Heart left ventricle (tissue), 16 donors: ENCODE results near the gene TAOK3. TPM values are rescaled to one million over a fixed set of nuclear protein-coding genes. Genes with fewer than 3 reads are reported as not detected.

ENCODE experiments used
- ATAC-seq, 4 donors: fragments of 200-7000 bp; cut with Tn5 transposase; one replicate each; pipeline ENCODE4 v1.9.1; 2020 to 2022; ENCODE audit warnings: moderate library complexity in 4 of 4, mild to moderate bottlenecking in 3 of 4, moderate number of reproducible peaks in 1 of 4
- DNase-seq, 5 donors: peaks; one replicate each; pipeline ENCODE4 v3.0.0-alpha.2; 2020
- H3K27ac ChIP-seq, 12 donors: fragments of 200-600 bp; sonication (generic) in 4 of 12; one replicate each; pipeline versions ENCODE4 v1.5.0 to v1.8.0; 2016 to 2022; ENCODE audit warnings: mild to moderate bottlenecking in 2 of 12
- H3K27me3 ChIP-seq, 9 donors: fragments of 200-600 bp; sonication (generic) in 2 of 9; one replicate each; pipeline versions ENCODE4 v1.5.1 to v1.8.0; 2016 to 2022; ENCODE audit warnings: mild to moderate bottlenecking in 3 of 9
- H3K36me3 ChIP-seq, 9 donors: fragments of 200-600 bp; sonication (generic) in 2 of 9; one replicate each; pipeline versions ENCODE4 v1.5.0 to v1.8.0; 2018 to 2022; ENCODE audit warnings: mild to moderate bottlenecking in 2 of 9
- H3K4me1 ChIP-seq, 12 donors: fragments of 200-600 bp; sonication (generic) in 4 of 12; one replicate each; pipeline versions ENCODE4 v1.5.0 to v1.8.0; 2016 to 2022; ENCODE audit warnings: mild to moderate bottlenecking in 3 of 12
- H3K4me3 ChIP-seq, 12 donors: fragments of 200-600 bp; sonication (generic) in 4 of 12; one replicate each; pipeline versions ENCODE4 v1.5.0 to v1.8.0; 2017 to 2022; ENCODE audit warnings: mild to moderate bottlenecking in 9 of 12, moderate library complexity in 4 of 12
- H3K9me3 ChIP-seq, 12 donors: fragments of 200-600 bp; sonication (generic) in 4 of 12; one replicate each; pipeline versions ENCODE4 v1.5.0 to v1.8.0; 2016 to 2022; ENCODE audit warnings: mild to moderate bottlenecking in 1 of 12
- CTCF ChIP-seq, 12 donors: fragments of 200-600 bp; sonication (generic) in 4 of 12; IDR thresholded peaks; one replicate each; pipeline versions ENCODE4 v1.5.0 to v1.8.0; 2018 to 2022; ENCODE audit warnings: antibody characterized with exemption in 12 of 12, mild to moderate bottlenecking in 5 of 12
- POLR2A ChIP-seq, 2 donors: fragments of 450-650 bp; IDR thresholded peaks; one replicate each; pipeline ENCODE4 v1.6.1; 2017; ENCODE audit warnings: antibody characterized with exemption in 2 of 2, mild to moderate bottlenecking in 2 of 2, moderate library complexity in 2 of 2
- WGBS, 4 donors: extraction: QIAGEN DNeasy Blood & Tissue Kit in 2 of 4; methylation state at CpG; one replicate each; pipeline versions ENCODE4 v1.1.5 to v1.1.7; 2013 to 2018; 5-methylcytosine and 5-hydroxymethylcytosine counted together
- intact Hi-C, 10 donors: fragments of 100-400 bp; cut with DNase I; formaldehyde crosslinking; loops; one replicate each; pipeline versions ENCODE4 v1.11.1 to v1.14.2; 2022
- polyA plus RNA-seq, 2 donors: library from polyadenylated mRNA; stranded (reverse); fragments of 200-250 nt; gene quantifications; one replicate each; pipeline ENCODE4 v1.2.3, GENCODE V29; 2013
- total RNA-seq, 9 donors: library from RNA; depleted of rRNA in 2 of 9; stranded (reverse); fragments of >200 nt in 2 of 9; fragmentation: NEBNext Ultra II Directional in 3 of 9; extraction: Animal tissue kit (Norgen Biotek cat#: 25700) in 3 of 9; gene quantifications; one replicate each; pipeline versions ENCODE4 v1.1.0 to v1.2.4, GENCODE V29; 2016 to 2023
- donor health status: ischemic (EF 13 %, LVEDD 7.1; RV severe dilation, severe dysfunction).
- donor health status: healthy with polysubstance abuse.
- donor health status: DM: no; HTN: yes; CAD: no.
- donor health status: DM: no; HTN: no; CAD: no.
- donor health status: ischemic (EF 25% LVEDD 6.9; RV normal size, moderate dysfunction).
- donor health status: ischemic (EF 25% LVEDD 5.7; RV mildly dilated, moderate dysfunction).
- donor health status: healthy.
- donor health status: DM: yes; HTN: yes; CAD: no.
- donor health status: ischemic (EF 35%, LVEDD 5.7; RV mildly dilated, moderate dysfunction).
- donor health status: nonischemic (EF 11% LVEDD 7.7; RV severe dilation, severe dysfunction).
- donor health status: DM: yes; HTN: yes; CAD: no.
- donor health status: PGD.
- donor health status: ischemic (EF 29% LVEDD 5.4; RV normal size, mild dysfunction).
- donor health status: nonischemic (EF 23%, LVEDD 6.1; RV moderate dilation, normal function).

TAOK3 gene
- total and polyA plus RNA-seq, 11 donors = 11.8 to 26.6 (median 22.2) TPM

- TF ChIP-seq POLR2A (IDR thresholded peaks at IDR 0.05) (no peak), CTCF (IDR thresholded peaks at IDR 0.05) (no peak)
- 88 to 96% (median 93%) methylated on average over 2 of the region's 2 CpGs for WGBS, 4 donors
- no peaks in the 10 kb centered on the region for H3K4me1 ChIP-seq
- peaks cover 0 to 46% (median 31%) of the 10 kb centered on the region in 9 donors for H3K36me3 ChIP-seq
- no peak for DNase-seq
- no peaks in the 10 kb centered on the region for H3K27me3 ChIP-seq
- intact Hi-C loops = no loop called here
- H3K9me3 ChIP-seq = no peaks in the 10 kb centered on the region
- ATAC-seq = no peak
- H3K27ac ChIP-seq = no peak overlapping the region
- H3K4me3 ChIP-seq = no peak overlapping the region
These were observed 160.1 kb downstream of the TAOK3 start for GRCh38 chr12:118212606-118213005.

- H3K27ac ChIP-seq = no peak overlapping the region
- intact Hi-C loops = no loop called here
- ATAC-seq (no peak), DNase-seq (no peak)
- no peak for TF ChIP-seq CTCF (IDR thresholded peaks at IDR 0.05)
- TF ChIP-seq POLR2A (IDR thresholded peaks at IDR 0.05) = no peak
- H3K9me3 ChIP-seq = no peaks in the 10 kb centered on the region
- H3K36me3 ChIP-seq = peaks cover 0 to 54% (median 24%) of the 10 kb centered on the region in 9 donors
- 86 to 90% (median 88%) methylated on average over 3 of the region's 3 CpGs for WGBS, 4 donors
- no peaks in the 10 kb centered on the region for H3K4me1 ChIP-seq
- H3K4me3 ChIP-seq = no peak overlapping the region
- no peaks in the 10 kb centered on the region for H3K27me3 ChIP-seq
These were observed 166.6 kb downstream of the TAOK3 start for GRCh38 chr12:118206107-118206412.

- Histone ChIP-seq H3K36me3 (peaks cover 0 to 56% (median 28%) of the 10 kb centered on the region in 9 donors), H3K27ac (no peak overlapping the region), H3K27me3 (no peaks in the 10 kb centered on the region), H3K4me3 (no peak overlapping the region), H3K4me1 (peaks cover 0 to 16% (median 4%) of the 10 kb centered on the region in 12 donors), H3K9me3 (no peaks in the 10 kb centered on the region)
- TF ChIP-seq CTCF (IDR thresholded peaks at IDR 0.05) = no peak
- TF ChIP-seq POLR2A (IDR thresholded peaks at IDR 0.05) = no peak
- ATAC-seq = no peak
- DNase-seq = no peak
- WGBS, 4 donors = 91 to 92% (median 91%) methylated on average over 6 of the region's 6 CpGs
- intact Hi-C loops = no loop called here
These were observed 178.7 kb downstream of the TAOK3 start for GRCh38 chr12:118193958-118194357.

- Histone ChIP-seq H3K9me3 (no peaks in the 10 kb centered on the region), H3K36me3 (peaks cover 0 to 51% (median 23%) of the 10 kb centered on the region in 9 donors), H3K4me1 (peaks cover 0 to 21% (median 5%) of the 10 kb centered on the region in 12 donors), H3K27ac (no peak overlapping the region), H3K27me3 (no peaks in the 10 kb centered on the region), H3K4me3 (no peak overlapping the region)
- intact Hi-C loops = no loop called here
- DNase-seq = no peak
- ATAC-seq = no peak
- TF ChIP-seq POLR2A (IDR thresholded peaks at IDR 0.05) (no peak), CTCF (IDR thresholded peaks at IDR 0.05) (no peak)
- WGBS, 4 donors = 81 to 87% (median 86%) methylated on average over 5 of the region's 5 CpGs
These were observed 179.2 kb downstream of the TAOK3 start for GRCh38 chr12:118193477-118193876.
